ENCODE measurements around the gene ACR.
"Not testable (repeated sequence)": the region's sequence is repeated elsewhere in the genome, so short reads cannot be mapped to it uniquely, and the experiment has no call there.

ACR gene

GRCh38 chr22:50780244-50780643, 42.2 kb downstream of the ACR start:
- DNase-seq (ENCODE audit: low spot score): not testable (repeated sequence)

DNA sequence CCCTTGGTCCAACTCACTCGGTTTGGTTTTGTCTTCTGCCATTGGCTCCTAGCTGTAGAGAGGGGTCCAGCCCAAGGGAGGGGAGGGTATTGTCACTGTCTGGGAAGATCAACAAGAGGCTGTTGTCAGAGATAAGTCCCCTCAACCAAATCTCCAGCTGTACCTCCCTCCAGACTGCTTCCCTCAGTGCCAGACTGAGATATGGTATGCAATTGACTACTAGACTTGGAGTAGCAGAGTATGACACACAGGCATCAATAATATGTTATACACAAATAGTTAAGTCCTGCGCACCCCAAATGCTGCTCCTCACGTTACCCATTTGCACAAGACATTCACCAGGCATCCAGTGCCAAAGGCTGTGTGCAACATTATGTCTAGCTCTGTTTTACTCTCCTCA, 44.2 kb downstream of the ACR start:
- DNase-seq (ENCODE audit: low spot score): not testable (repeated sequence)

DNA sequence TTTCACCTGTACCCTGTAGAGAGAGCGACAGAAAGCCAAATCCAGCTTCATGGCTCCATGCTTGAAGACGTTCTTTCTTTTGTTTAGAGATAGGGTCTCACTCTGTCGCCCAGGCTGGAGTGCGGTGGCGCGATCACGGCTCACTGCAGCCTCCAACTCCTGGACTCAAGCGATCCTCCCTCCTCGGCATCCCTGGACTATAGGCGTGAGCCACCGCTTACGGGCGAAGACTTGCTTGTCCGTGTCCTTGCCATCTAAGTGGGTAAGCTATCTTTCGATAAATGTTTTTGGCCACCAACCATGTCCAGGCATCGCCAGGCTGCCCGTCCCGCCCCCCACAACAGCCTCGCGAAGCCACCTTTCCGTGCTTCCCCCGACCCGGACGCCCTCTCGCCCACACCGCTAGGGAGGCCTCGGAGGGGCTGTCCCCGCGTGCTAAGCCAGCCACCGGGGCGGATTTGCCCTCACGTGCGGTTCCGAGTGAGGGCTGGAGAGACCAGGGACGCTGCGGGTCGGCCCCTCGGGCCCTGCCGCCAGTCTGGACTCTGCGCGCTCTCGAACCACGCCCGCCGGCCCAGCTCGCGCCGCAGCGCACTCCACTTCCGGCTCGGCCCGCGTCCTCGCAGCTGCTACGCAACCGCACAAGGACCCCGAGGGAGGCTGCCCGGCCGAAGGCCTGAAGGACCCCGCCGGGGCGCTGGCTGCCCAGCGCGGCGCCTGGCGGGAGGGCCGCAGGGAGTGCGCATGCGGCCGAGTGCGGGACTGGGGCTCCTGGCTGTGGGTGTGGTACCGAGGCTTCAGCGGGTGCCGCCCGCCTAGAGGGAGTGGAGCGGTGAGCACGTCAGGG, 45.3 kb downstream of the ACR start, which contains the start of gene RABL2B:
Gene RABL2B (minus strand): TSS at position 604 of the 847 bp plus-strand sequence. CDS start 1,342 bp downstream, outside the sequence.
- peak; percentile 91 for DNase-seq (ENCODE audit: low spot score)

DNA sequence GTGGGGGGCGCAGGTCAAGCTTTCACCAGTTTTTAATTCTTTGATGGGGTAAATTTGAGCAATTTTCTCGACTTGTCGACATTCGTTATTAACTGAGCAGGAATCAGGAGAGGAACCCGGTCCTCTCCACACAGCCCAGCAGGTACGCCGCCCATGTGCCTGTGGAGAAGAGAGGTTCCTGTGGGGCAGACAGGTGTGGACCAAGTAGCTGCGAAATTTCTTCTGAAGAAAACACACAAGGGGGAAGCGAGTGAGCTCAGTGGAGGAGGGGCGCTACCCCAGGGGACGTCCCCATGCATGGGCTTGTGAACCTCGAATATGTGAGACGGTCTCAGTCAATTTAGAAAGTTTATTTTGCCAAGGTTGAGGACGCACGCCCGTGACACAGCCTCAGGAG, 45.9 kb downstream of the ACR start:
- not testable (repeated sequence) for DNase-seq (ENCODE audit: low spot score)

GRCh38 chr22:50785289-50785688, 47.3 kb downstream of the ACR start:
- not testable (repeated sequence) for DNase-seq (ENCODE audit: low spot score)

GRCh38 chr22:50786936-50787335, 48.9 kb downstream of the ACR start:
- DNase-seq (ENCODE audit: low spot score): not testable (repeated sequence)

All from kidney tubule cell (primary cell).